ENCODE measurements around the gene TRIM63.

DNA sequence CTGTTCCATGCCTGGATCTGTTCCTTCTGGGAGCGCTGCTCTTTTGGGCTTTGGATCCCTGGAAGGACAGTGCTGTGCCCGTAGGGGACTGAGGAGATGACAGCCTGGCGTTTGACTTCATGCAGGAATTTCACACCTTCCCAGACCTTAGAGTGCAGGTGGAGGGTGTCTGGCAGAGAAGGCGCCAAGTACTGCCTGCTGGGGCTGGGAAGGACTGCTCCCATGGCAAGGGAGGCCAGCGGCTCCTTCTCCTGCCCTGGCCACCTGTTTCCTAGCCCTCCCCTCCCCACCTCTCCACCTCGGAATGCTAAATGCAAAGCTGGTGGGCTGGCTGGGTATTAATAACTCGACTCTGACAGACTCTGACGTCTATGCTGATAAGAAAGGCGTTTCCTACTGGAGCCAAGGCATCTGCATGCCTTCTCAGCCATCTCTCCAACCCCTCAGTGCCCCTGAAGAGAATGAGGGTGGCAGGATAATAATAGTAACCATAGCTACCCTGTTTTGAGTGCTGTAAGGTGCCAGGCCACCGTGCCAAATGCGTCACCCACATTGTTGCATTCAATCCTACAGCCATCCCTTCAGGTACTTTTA lies 26.7 kb upstream of the TRIM63 start:
- no peak for TF ChIP-seq EZH2 (IDR thresholded peaks at IDR 0.05; ENCODE audit: low read length, missing control alignments)
- TF ChIP-seq, protein P1, sequence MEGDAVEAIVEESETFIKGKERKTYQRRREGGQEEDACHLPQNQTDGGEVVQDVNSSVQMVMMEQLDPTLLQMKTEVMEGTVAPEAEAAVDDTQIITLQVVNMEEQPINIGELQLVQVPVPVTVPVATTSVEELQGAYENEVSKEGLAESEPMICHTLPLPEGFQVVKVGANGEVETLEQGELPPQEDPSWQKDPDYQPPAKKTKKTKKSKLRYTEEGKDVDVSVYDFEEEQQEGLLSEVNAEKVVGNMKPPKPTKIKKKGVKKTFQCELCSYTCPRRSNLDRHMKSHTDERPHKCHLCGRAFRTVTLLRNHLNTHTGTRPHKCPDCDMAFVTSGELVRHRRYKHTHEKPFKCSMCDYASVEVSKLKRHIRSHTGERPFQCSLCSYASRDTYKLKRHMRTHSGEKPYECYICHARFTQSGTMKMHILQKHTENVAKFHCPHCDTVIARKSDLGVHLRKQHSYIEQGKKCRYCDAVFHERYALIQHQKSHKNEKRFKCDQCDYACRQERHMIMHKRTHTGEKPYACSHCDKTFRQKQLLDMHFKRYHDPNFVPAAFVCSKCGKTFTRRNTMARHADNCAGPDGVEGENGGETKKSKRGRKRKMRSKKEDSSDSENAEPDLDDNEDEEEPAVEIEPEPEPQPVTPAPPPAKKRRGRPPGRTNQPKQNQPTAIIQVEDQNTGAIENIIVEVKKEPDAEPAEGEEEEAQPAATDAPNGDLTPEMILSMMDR (conservative IDR thresholded peaks at IDR 0.05 in 1 of 2, IDR thresholded peaks at IDR 0.05 in 1 of 2; ENCODE audit: low read depth in 1 of 2, low read length in 2 of 2): no peak
